Measurements from ENCODE around the gene GRID1. TPM values are rescaled to one million over a fixed set of nuclear protein-coding genes. Genes with fewer than 3 reads are reported as not detected.

GRID1 gene
- polyA plus RNA-seq, 1 of the 3 experiments (the other 2 are of a cell fraction), result 0.13 TPM

DNA sequence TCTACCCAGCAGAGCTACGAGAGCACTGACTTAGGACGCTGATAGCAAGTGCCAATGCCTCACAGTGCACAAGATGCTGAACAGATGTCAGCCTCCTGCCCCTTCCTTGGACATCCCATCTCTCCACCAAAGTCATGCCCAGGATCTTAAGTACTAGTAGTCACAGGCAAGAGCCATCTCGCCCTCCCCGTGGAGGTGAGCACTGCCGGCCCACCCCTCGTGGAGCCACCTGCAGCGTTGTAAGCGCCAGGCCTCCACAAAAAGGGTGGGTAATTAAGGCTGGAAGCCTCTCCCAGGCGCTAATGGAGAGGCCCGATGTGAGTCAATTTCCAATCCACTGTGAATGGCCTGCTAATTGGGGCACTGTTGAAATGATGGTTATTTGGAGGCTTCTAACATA is 156.2 kb downstream of the GRID1 start:
- TF ChIP-seq YY1 (IDR thresholded peaks at IDR 0.05; ENCODE audit: low read depth), result no peak
- TF ChIP-seq, protein P1, sequence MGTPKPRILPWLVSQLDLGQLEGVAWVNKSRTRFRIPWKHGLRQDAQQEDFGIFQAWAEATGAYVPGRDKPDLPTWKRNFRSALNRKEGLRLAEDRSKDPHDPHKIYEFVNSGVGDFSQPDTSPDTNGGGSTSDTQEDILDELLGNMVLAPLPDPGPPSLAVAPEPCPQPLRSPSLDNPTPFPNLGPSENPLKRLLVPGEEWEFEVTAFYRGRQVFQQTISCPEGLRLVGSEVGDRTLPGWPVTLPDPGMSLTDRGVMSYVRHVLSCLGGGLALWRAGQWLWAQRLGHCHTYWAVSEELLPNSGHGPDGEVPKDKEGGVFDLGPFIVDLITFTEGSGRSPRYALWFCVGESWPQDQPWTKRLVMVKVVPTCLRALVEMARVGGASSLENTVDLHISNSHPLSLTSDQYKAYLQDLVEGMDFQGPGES (IDR thresholded peaks at IDR 0.05; ENCODE audit: low read depth, low read length), result no peak
- no peak for TF ChIP-seq FOSL2 (IDR thresholded peaks at IDR 0.05; ENCODE audit: borderline replicate concordance, low read depth)
- TF ChIP-seq SIN3A (IDR thresholded peaks at IDR 0.05; ENCODE audit: borderline replicate concordance, low read depth, low read length), result no peak
- TF ChIP-seq MXI1 (IDR thresholded peaks at IDR 0.05; ENCODE audit: low read depth, low read length), result no peak
- TF ChIP-seq REST (IDR thresholded peaks at IDR 0.05; ENCODE audit: low read depth, low read length), result no peak
- TF ChIP-seq CHD2 (IDR thresholded peaks at IDR 0.05; ENCODE audit: low read length, partially characterized antibody), result no peak
- Histone ChIP-seq H4K20me1 (ENCODE audit: insufficient read depth) (no peaks in the 10 kb centered on the region), H3K9me3 (no peaks in the 10 kb centered on the region), H3K79me2 (ENCODE audit: insufficient read depth) (no peaks in the 10 kb centered on the region), H3K4me3 (ENCODE audit: low read depth in 2 of 2, low read length in 1 of 2) (no peak overlapping the region), H3K4me2 (no peak overlapping the region), H3K9me2 (no peaks in the 10 kb centered on the region), H3K27ac (ENCODE audit: low read depth in 2 of 2, low read length in 1 of 2) (no peak overlapping the region), H3K27me3 (ENCODE audit: insufficient read depth) (no peaks in the 10 kb centered on the region), H3F3A (replicated peaks; ENCODE audit: insufficient read depth) (no peaks in the 10 kb centered on the region), H3K4me1 (ENCODE audit: control insufficient read depth in 1 of 2, insufficient read depth in 2 of 2, low read depth in 1 of 2, low read length in 1 of 2) (peaks cover 0 to 10% of the 10 kb centered on the region in 2 experiments; a peak in 2 of 4 replicates), H2AFZ (ENCODE audit: low read depth) (no peak overlapping the region), H3K36me3 (replicated peaks in 1 of 2; ENCODE audit: control insufficient read depth in 1 of 2, insufficient read depth in 2 of 2, low read length in 1 of 2) (no peaks in the 10 kb centered on the region), H3K9ac (no peak overlapping the region)
- 21% methylated on average over 6 of the region's 10 CpGs for WGBS (ENCODE audit: low lambda C conversion rate)
- DNase-seq, result no peak
- CTCF ChIA-PET, result interaction anchor here (1.1 kb wide), 1 partner anchor 14 kb away, joined by 3 read pairs; no protein-coding TSS in a partner anchor
- POLR2A ChIA-PET, result no interaction called here

DNA sequence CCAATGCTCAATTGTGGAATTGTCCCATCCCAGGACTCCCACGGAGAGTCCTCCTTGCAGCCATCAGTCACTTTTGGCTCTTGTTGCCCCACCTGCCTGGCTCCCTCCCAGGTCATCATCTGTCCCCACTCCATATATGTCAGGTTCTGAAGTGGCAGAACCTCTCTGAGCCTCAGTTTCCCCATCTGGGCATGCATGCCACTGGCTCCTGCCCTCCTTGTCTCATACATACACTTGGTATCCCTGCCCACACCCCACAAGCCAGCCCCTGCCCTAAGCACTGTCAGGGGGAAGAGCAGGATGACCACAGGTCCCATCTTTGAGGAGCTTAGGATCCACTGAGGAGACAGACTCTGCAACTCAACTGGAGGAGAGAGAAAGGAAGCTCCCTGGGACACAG is 156.9 kb downstream of the GRID1 start:
- Histone ChIP-seq H3K4me1 (ENCODE audit: control insufficient read depth in 1 of 2, insufficient read depth in 2 of 2, low read depth in 1 of 2, low read length in 1 of 2) (peaks cover 0 to 10% of the 10 kb centered on the region in 2 experiments; a peak in 2 of 4 replicates), H3K9me3 (no peaks in the 10 kb centered on the region), H2AFZ (ENCODE audit: low read depth) (no peak overlapping the region), H4K20me1 (ENCODE audit: insufficient read depth) (no peaks in the 10 kb centered on the region), H3K79me2 (ENCODE audit: insufficient read depth) (no peaks in the 10 kb centered on the region), H3K27ac (ENCODE audit: low read depth in 2 of 2, low read length in 1 of 2) (no peak overlapping the region), H3K4me3 (ENCODE audit: low read depth in 2 of 2, low read length in 1 of 2) (no peak overlapping the region), H3K4me2 (no peak overlapping the region), H3K36me3 (replicated peaks in 1 of 2; ENCODE audit: control insufficient read depth in 1 of 2, insufficient read depth in 2 of 2, low read length in 1 of 2) (no peaks in the 10 kb centered on the region), H3F3A (replicated peaks; ENCODE audit: insufficient read depth) (no peaks in the 10 kb centered on the region), H3K9ac (no peak overlapping the region), H3K9me2 (no peaks in the 10 kb centered on the region), H3K27me3 (ENCODE audit: insufficient read depth) (no peaks in the 10 kb centered on the region)
- CTCF ChIA-PET, result no interaction called here
- TF ChIP-seq SIN3A (IDR thresholded peaks at IDR 0.05; ENCODE audit: borderline replicate concordance, low read depth, low read length) (no peak), RFX5 (IDR thresholded peaks at IDR 0.05; ENCODE audit: low read length) (no peak), FOXJ3 (CRISPR knock-in tag; IDR thresholded peaks at IDR 0.05) (no peak), TCF12 (IDR thresholded peaks at IDR 0.05) (no peak), CHD2 (IDR thresholded peaks at IDR 0.05; ENCODE audit: low read length, partially characterized antibody) (no peak), FOSL2 (IDR thresholded peaks at IDR 0.05; ENCODE audit: borderline replicate concordance, low read depth) (no peak), TEAD4 (IDR thresholded peaks at IDR 0.05; ENCODE audit: borderline replicate concordance, insufficient read depth) (no peak), RXRA (IDR thresholded peaks at IDR 0.05; ENCODE audit: borderline replicate concordance, low read depth) (no peak), NRF1 (IDR thresholded peaks at IDR 0.05; ENCODE audit: low read depth, low read length) (no peak), YY1 (IDR thresholded peaks at IDR 0.05; ENCODE audit: low read depth) (no peak), JUND (IDR thresholded peaks at IDR 0.05) (no peak), MXI1 (IDR thresholded peaks at IDR 0.05; ENCODE audit: low read depth, low read length) (no peak), FOXM1 (IDR thresholded peaks at IDR 0.05; ENCODE audit: low read depth) (no peak), SMC3 (IDR thresholded peaks at IDR 0.05; ENCODE audit: low read depth, low read length) (no peak), POLR2AphosphoS5 (IDR thresholded peaks at IDR 0.05; ENCODE audit: low read depth, low read length) (no peak)
- TF ChIP-seq, protein P2, sequence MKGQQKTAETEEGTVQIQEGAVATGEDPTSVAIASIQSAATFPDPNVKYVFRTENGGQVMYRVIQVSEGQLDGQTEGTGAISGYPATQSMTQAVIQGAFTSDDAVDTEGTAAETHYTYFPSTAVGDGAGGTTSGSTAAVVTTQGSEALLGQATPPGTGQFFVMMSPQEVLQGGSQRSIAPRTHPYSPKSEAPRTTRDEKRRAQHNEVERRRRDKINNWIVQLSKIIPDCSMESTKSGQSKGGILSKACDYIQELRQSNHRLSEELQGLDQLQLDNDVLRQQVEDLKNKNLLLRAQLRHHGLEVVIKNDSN (IDR thresholded peaks at IDR 0.05; ENCODE audit: borderline replicate concordance, low read depth), result no peak
- no peak for DNase-seq
- 29% methylated on average over 1 of the region's 1 CpG for WGBS (ENCODE audit: low lambda C conversion rate)
- POLR2A ChIA-PET, result no interaction called here
